ENCODE data around the gene CHMP6.
"Not testable (repeated sequence)": the region's sequence is repeated elsewhere in the genome, so short reads cannot be mapped to it uniquely, and the experiment has no call there.

CHMP6 gene

GRCh38 chr17:81013642-81014041, 22.0 kb downstream of the CHMP6 start:
- no peak overlapping the region for H3K4me3 ChIP-seq (ENCODE audit: low read depth, low read length)
- TF ChIP-seq CTCF (IDR thresholded peaks at IDR 0.05; ENCODE audit: low read depth, low read length) = no peak

- H3K4me3 ChIP-seq (ENCODE audit: low read depth, low read length) = no peak overlapping the region
- no peak for TF ChIP-seq CTCF (IDR thresholded peaks at IDR 0.05; ENCODE audit: low read depth, low read length)
Measured at GRCh38 chr17:81015136-81015535, 23.5 kb downstream of the CHMP6 start.

GRCh38 chr17:81016575-81016974, 24.9 kb downstream of the CHMP6 start:
- TF ChIP-seq CTCF (IDR thresholded peaks at IDR 0.05; ENCODE audit: low read depth, low read length) = no peak
- no peak overlapping the region for H3K4me3 ChIP-seq (ENCODE audit: low read depth, low read length)

GRCh38 chr17:81017330-81017729, 25.7 kb downstream of the CHMP6 start:
- not testable (repeated sequence) for H3K4me3 ChIP-seq (ENCODE audit: low read depth, low read length)

GRCh38 chr17:81018044-81018802, 26.6 kb downstream of the CHMP6 start:
- no peak for TF ChIP-seq CTCF (IDR thresholded peaks at IDR 0.05; ENCODE audit: low read depth, low read length)
- H3K4me3 ChIP-seq (ENCODE audit: low read depth, low read length) = peak overlapping the region; percentile 26; the same call in 1 of the 2 replicates

GRCh38 chr17:81019563-81020442, 28.2 kb downstream of the CHMP6 start:
- H3K4me3 ChIP-seq (ENCODE audit: low read depth, low read length) = no peak overlapping the region
- TF ChIP-seq CTCF (IDR thresholded peaks at IDR 0.05; ENCODE audit: low read depth, low read length) = no peak

- TF ChIP-seq CTCF (IDR thresholded peaks at IDR 0.05; ENCODE audit: low read depth, low read length) = no peak
- H3K4me3 ChIP-seq (ENCODE audit: low read depth, low read length) = no peak overlapping the region
Measured at GRCh38 chr17:81020443-81020766, 28.8 kb downstream of the CHMP6 start.
